K562 (cell line): Measurements from ENCODE around the gene ANKRD11. TPM values are rescaled to one million over a fixed set of nuclear protein-coding genes. Genes with fewer than 3 reads are reported as not detected.

ENCODE experiments used
- ATAC-seq: fragments of 200-7000 bp; cut with Tn5 transposase; 3 replicates; pipeline ENCODE4 v1.9.1; 2020; ENCODE audit warnings: moderate library complexity
- BruUV-seq: library from RNA; stranded (reverse); fragments of 400-500 nt; replicated peaks from 2 replicates; lab custom pipeline; 2021; lab: Mats Ljungman, UMichigan
- CTCF ChIA-PET: fragments of 300-600 bp; formaldehyde crosslinking; extraction: SDS; loops from one replicate; lab custom pipeline; 2021; ENCODE audit warnings: low intra/inter-chr PET ratio; lab: Yijun Ruan, JAX
- POLR2A ChIA-PET: fragments of 300-600, 350-650 bp; sonication (Branson Sonifier 250); formaldehyde crosslinking; extraction: SDS; loops from one replicate; lab custom pipeline; 2021; ENCODE audit warnings: antibody characterized with exemption, inconsistent platforms; lab: Yijun Ruan, JAX
- DNase-seq, 4 experiments: peaks; one replicate each; pipeline versions ENCODE4 v3.0.0 to v3.0.0-alpha.2; 2011 to 2018; ENCODE audit warnings: low spot score in 3 of 4, mixed read lengths in 3 of 4; ENCODE audit errors: extremely low read depth in 1 of 4
- FAIRE-seq: peaks from 2 replicates; lab custom pipeline; 2011; peaks lifted over from hg19 to GRCh38; lab: Jason Lieb, UNC
- H2AFZ ChIP-seq: 2 replicates; pipeline ENCODE4 v1.6.0; 2011; ENCODE audit warnings: low read depth, low read length, control low read depth, inconsistent platforms
- H3K27ac ChIP-seq: fragments of 200-600 bp; 3 replicates; pipeline ENCODE4 v1.8.0; 2011; ENCODE audit warnings: low read depth, mild to moderate bottlenecking, control low read depth, inconsistent platforms, low read length, moderate library complexity, mixed read lengths; ENCODE audit errors: extremely low read depth
- H3K27me3 ChIP-seq, 2 experiments: fragments of 300-600 bp in 1 of 2; 2 replicates in 1 of 2; 3 replicates in 1 of 2; pipeline versions ENCODE4 v1.6.0 to v1.8.0; 2011; ENCODE audit warnings: inconsistent platforms in 2 of 2, low read length in 2 of 2, mild to moderate bottlenecking in 1 of 2, mixed read lengths in 1 of 2, moderate library complexity in 1 of 2; ENCODE audit not compliant: control insufficient read depth in 2 of 2, insufficient read depth in 2 of 2
- H3K36me3 ChIP-seq: fragments of 300-600 bp; 3 replicates; pipeline ENCODE4 v1.8.0; 2011; ENCODE audit warnings: mild to moderate bottlenecking, low read length, inconsistent platforms; ENCODE audit not compliant: control insufficient read depth, insufficient read depth
- H3K4me1 ChIP-seq, 2 experiments: fragments of 200-600 bp in 1 of 2; replicated peaks in 1 of 2; 2 replicates in 1 of 2; 3 replicates in 1 of 2; pipeline versions ENCODE4 v1.5.1 to v1.8.0; 2011; ENCODE audit warnings: inconsistent platforms in 2 of 2, low read length in 2 of 2, mild to moderate bottlenecking in 1 of 2, mixed read lengths in 1 of 2, moderate library complexity in 1 of 2; ENCODE audit not compliant: control insufficient read depth in 2 of 2, insufficient read depth in 2 of 2
- H3K4me2 ChIP-seq: 2 replicates; pipeline ENCODE4 v1.6.1; 2011; ENCODE audit warnings: low read length, control low read depth, inconsistent platforms, mixed read lengths; ENCODE audit not compliant: insufficient read depth
- H3K4me3 ChIP-seq: fragments of 200-600 bp; sonication (generic), shearing (Covaris generic); 2 replicates; pipeline ENCODE4 v1.5.1; 2016; ENCODE audit warnings: control low read depth, inconsistent platforms
- H3K79me2 ChIP-seq: fragments of 200-600 bp; 3 replicates; pipeline ENCODE4 v1.8.0; 2011; ENCODE audit warnings: low read length, inconsistent platforms; ENCODE audit not compliant: control insufficient read depth, insufficient read depth
- H3K9ac ChIP-seq, 2 experiments: 2 replicates each; pipeline versions ENCODE4 v1.6.0 to v1.6.1; 2011; ENCODE audit warnings: low read depth in 2 of 2, low read length in 2 of 2, control low read depth in 1 of 2, inconsistent platforms in 1 of 2, mild to moderate bottlenecking in 1 of 2, mixed read lengths in 1 of 2; ENCODE audit not compliant: insufficient read depth in 1 of 2
- H3K9me1 ChIP-seq: one replicate; pipeline ENCODE4 v1.6.0; 2011; ENCODE audit warnings: inconsistent platforms, mild to moderate bottlenecking, low read length, moderate library complexity; ENCODE audit not compliant: control insufficient read depth, insufficient read depth
- H3K9me3 ChIP-seq: replicated peaks from 2 replicates; pipeline ENCODE4 v1.5.1; 2011; ENCODE audit warnings: low read depth, low read length, inconsistent platforms; ENCODE audit not compliant: control insufficient read depth, insufficient read depth
- H4K20me1 ChIP-seq: replicated peaks from 2 replicates; pipeline ENCODE4 v1.6.1; 2011; ENCODE audit warnings: low read length, inconsistent platforms, mixed read lengths; ENCODE audit not compliant: control insufficient read depth, insufficient read depth
- POLR2G ChIP-seq: fragments of 200-400 bp; formaldehyde crosslinking; IDR thresholded peaks from 2 replicates; pipeline ENCODE4 v1.6.1; 2017; ENCODE audit warnings: low read depth, mild to moderate bottlenecking, antibody characterized with exemption, low read length, moderate library complexity
- RBM22 ChIP-seq: fragments of 200-400 bp; formaldehyde crosslinking; IDR thresholded peaks from 2 replicates; pipeline ENCODE4 v1.6.1; 2018; ENCODE audit warnings: low read length, low read depth; ENCODE audit not compliant: poor library complexity, severe bottlenecking
- RBM25 ChIP-seq: fragments of 200-400 bp; formaldehyde crosslinking; IDR thresholded peaks from 2 replicates; pipeline ENCODE4 v1.6.1; 2018; ENCODE audit warnings: low read length, low read depth, moderate library complexity; ENCODE audit not compliant: severe bottlenecking
- STAT6 ChIP-seq: sonication (generic); formaldehyde crosslinking; IDR thresholded peaks from 2 replicates; pipeline ENCODE4 v1.8.1; 2023; ENCODE audit warnings: mild to moderate bottlenecking, missing genetic modification reagents
- whole genome bisulfite sequencing: fragments of 100-300 bp; shearing (Covaris generic); methylation state at CpG from one replicate; pipeline ENCODE4 v1.1.6; 2016; ENCODE audit warnings: low coverage, mixed read lengths; ENCODE audit not compliant: insufficient coverage; ENCODE audit errors: missing lambda C conversion rate; 5-methylcytosine and 5-hydroxymethylcytosine counted together
- in situ Hi-C: fragments of 300-500 bp; cut with MboI; formaldehyde crosslinking; loops from 4 replicates; pipeline ENCODE4 v1.15.0; 2018; ENCODE audit warnings: inconsistent platforms, mixed read lengths
- intact Hi-C: fragments of 100-400 bp; cut with micrococcal nuclease; formaldehyde crosslinking; loops from 2 replicates; pipeline ENCODE4 v1.14.2; 2022
- polyA plus RNA-seq, 8 experiments: library from polyadenylated mRNA; depleted of rRNA in 4 of 8; stranded (reverse) in 5 of 8; unstranded in 3 of 8; fragments of >200 nt; fragmentation: Nextera tagmentation in 2 of 8; fragmentation: Illumina TruSeq in 1 of 8; extraction: Ambion mirVana in 2 of 8; extraction: Trizol in 1 of 8; gene quantifications; 2 replicates each; pipeline versions ENCODE4 v1.2.1 to v1.2.3, GENCODE V29; 2011 to 2014; ENCODE audit warnings: inconsistent platforms in 1 of 8, missing spikeins in 1 of 8
- total RNA-seq, 7 experiments: library from RNA; depleted of rRNA in 6 of 7; stranded (reverse); fragments of >200 nt in 6 of 7; fragmentation: Illumina TruSeq in 2 of 7; extraction: Trizol in 2 of 7; gene quantifications; 2 replicates each; pipeline versions ENCODE4 v1.2.1 to v1.2.3, GENCODE V29; 2011 to 2021; ENCODE audit warnings: low replicate concordance in 1 of 7

The ANKRD11 gene
- total and polyA plus RNA-seq, 9 of the 15 experiments (the other 6 are each of a cell fraction or from before 2014, with no cell fraction given) = 4.7 to 126 (median 31.7) TPM

- Histone ChIP-seq H3K9me1 (peaks cover 34% of the 10 kb centered on the region), H3K4me1 (peaks cover 13 to 34% of the 10 kb centered on the region in 2 experiments; a peak in 4 of 5 replicates), H3K4me2 (no peak overlapping the region), H3K4me3 (no peak overlapping the region), H3K9me3 (no peaks in the 10 kb centered on the region), H2AFZ (no peak overlapping the region), H4K20me1 (peaks cover 88% of the 10 kb centered on the region), H3K9ac (peak overlapping the region in 1 of 2 experiments; percentile 14; a peak in 1 of 4 replicates), H3K36me3 (peaks cover 28% of the 10 kb centered on the region; the same call in 1 of the 3 replicates), H3K27me3 (no peaks in the 10 kb centered on the region), H3K27ac (no peak overlapping the region), H3K79me2 (peaks cover 100% of the 10 kb centered on the region)
- ChIA-PET CTCF (no interaction called here), POLR2A (interaction anchor here (0.6 to 1.9 kb wide), 3 partner anchors 7 to 34 kb away, joined by 3 to 5 read pairs (median 4); no protein-coding TSS in a partner anchor)
- DNase-seq (no peak), FAIRE-seq (no peak), ATAC-seq (no peak)
- in situ Hi-C loops (no loop called here), intact Hi-C loops (no loop called here)
- no TSS peak for BruUV-seq
- peak; percentile 38; the same call in 1 of the 2 replicates for TF ChIP-seq POLR2G
- TF ChIP-seq RBM25 = no peak
- peak; percentile 25 for TF ChIP-seq RBM22
- 96% methylated on average over 19 of the region's 32 CpGs for WGBS
Measured at GRCh38 chr16:89371968-89372634, 118.3 kb downstream of the ANKRD11 start.

GRCh38 chr16:89371386-89371785 is 119.0 kb downstream of the ANKRD11 start:
- peaks cover 34% of the 10 kb centered on the region for H3K9me1 ChIP-seq
- H3K4me1 ChIP-seq = peaks cover 8 to 38% of the 10 kb centered on the region in 2 experiments; a peak in 4 of 5 replicates
- H3K9ac ChIP-seq = no peak overlapping the region
- ChIA-PET POLR2A (interaction anchor here (0.6 to 1.9 kb wide), 2 partner anchors 8 to 33 kb away, joined by 3 to 5 read pairs; no protein-coding TSS in a partner anchor), CTCF (no interaction called here)
- DNase-seq = no peak
- intact Hi-C loops = no loop called here
- H3K27me3 ChIP-seq = no peaks in the 10 kb centered on the region
- H3K36me3 ChIP-seq = peaks cover 28% of the 10 kb centered on the region; the same call in 1 of the 3 replicates
- no peak overlapping the region for H2AFZ ChIP-seq
- no peak overlapping the region for H3K4me3 ChIP-seq
- H3K4me2 ChIP-seq = no peak overlapping the region
- in situ Hi-C loops = no loop called here
- 93% methylated on average over 12 of the region's 12 CpGs for WGBS
- H4K20me1 ChIP-seq = peaks cover 89% of the 10 kb centered on the region
- no TSS peak for BruUV-seq
- H3K9me3 ChIP-seq = no peaks in the 10 kb centered on the region
- no peak for FAIRE-seq
- no peak overlapping the region for H3K27ac ChIP-seq
- peaks cover 100% of the 10 kb centered on the region for H3K79me2 ChIP-seq
- ATAC-seq = no peak
- no peak for TF ChIP-seq STAT6 (CRISPR knock-in tag)
